Ishikawa (cell line): ENCODE results near the gene FAIM2.

Experiments
- EGR1 ChIP-seq: IDR thresholded peaks from 2 replicates; pipeline ENCODE4 v1.6.1; 2012
- EP300 ChIP-seq: IDR thresholded peaks from 2 replicates; pipeline ENCODE4 v1.6.1; 2012; ENCODE audit warnings: borderline replicate concordance
- FOXM1 ChIP-seq: IDR thresholded peaks from 2 replicates; pipeline ENCODE4 v1.6.1; 2012; ENCODE audit warnings: low read depth, borderline replicate concordance
- MAX ChIP-seq: IDR thresholded peaks from 2 replicates; pipeline ENCODE4 v1.6.1; 2012
- NFIC ChIP-seq: IDR thresholded peaks from 2 replicates; pipeline ENCODE4 v1.6.1; 2012
- TAF1 ChIP-seq: IDR thresholded peaks from 2 replicates; pipeline ENCODE4 v1.6.1; 2012; ENCODE audit warnings: low read depth, mild to moderate bottlenecking
- TCF12 ChIP-seq: IDR thresholded peaks from 2 replicates; pipeline ENCODE4 v1.6.1; 2012; ENCODE audit warnings: low read depth
- TEAD4 ChIP-seq: IDR thresholded peaks from 2 replicates; pipeline ENCODE4 v1.6.1; 2012
- YY1 ChIP-seq: IDR thresholded peaks from 2 replicates; pipeline ENCODE4 v1.6.1; 2012; ENCODE audit warnings: low read depth
- ZBTB7A ChIP-seq: IDR thresholded peaks from 2 replicates; pipeline ENCODE4 v1.6.1; 2012; ENCODE audit warnings: low read depth

The FAIM2 gene

DNA sequence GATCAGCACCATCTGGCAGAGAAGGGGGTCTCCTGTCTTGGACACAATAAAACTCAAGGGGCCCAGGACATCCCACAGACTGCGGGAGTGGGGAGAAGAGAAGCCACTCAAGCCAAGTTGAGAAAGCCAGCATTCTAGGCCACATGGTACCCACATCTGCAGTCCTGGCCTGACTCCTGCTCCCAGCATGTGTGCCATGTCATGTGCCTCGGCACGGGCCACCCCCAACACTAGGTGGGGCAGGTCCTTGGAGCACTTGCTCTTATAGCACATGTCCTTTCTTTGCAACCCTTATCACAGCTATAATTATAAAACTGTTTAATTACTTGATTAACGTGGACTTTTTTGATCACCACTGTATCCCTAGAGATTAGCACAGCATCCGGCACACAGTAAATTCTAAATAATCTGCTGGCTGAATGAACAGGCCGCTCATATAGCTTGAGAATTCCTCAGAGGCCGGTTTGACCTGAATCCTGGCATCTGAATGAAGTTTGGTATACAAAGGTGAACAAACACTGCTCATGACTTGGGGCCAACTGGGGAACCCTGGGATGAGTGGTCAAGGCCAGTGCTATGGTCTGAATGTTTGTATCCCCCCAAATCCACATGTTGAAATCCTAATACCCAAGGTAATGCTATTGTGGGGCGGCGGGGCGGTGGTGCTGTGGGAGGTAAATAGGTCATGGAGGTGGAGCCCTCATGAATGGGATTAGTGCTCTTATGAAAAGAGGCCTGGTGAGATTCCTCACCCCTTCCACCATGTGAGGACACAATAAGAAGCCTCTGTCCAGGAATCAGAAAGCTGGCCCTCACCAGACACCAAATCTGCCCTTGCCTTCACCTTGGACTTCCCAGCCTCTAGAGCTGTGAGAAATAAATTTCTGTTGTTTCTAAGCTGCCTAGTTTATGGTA is 82.1 kb downstream of the FAIM2 start:
- TF ChIP-seq EP300 = no peak
- no peak for TF ChIP-seq YY1
- no peak for TF ChIP-seq TAF1
- no peak for TF ChIP-seq ZBTB7A
- TF ChIP-seq FOXM1 = no peak
- no peak for TF ChIP-seq NFIC
- TF ChIP-seq TEAD4 = no peak

GRCh38 chr12:49819786-49820185 is 83.9 kb downstream of the FAIM2 start:
- TF ChIP-seq ZBTB7A (no peak), TAF1 (no peak)

DNA sequence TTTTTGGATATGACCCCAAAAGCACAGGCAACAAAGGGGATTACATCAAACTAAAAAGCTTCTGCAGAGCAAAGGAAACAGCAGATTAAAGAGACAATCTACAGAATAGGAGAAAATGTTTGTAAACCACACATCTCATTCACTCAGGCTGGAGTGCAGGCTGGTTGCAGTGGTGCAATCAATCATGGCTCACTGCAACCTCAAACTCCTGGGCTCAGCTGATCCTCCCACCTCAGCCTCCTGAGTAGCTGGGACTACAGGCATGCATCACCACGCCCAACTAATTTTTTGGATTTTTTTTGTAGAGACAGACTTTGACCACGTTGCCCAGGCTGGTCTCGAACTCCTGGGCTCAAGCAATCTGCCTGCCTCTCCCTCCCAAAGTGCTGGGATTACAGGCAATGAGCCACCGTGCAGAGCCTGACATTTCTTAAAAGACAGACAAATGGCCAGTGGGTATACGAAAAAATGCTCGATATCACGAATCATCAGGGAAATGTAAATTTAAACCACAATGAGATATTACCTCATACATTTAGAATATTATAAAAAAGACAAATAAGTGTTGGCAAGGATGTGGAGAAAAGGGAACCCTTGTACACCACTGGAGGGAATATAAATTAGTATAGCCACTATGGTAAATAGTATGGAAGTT is 85.3 kb downstream of the FAIM2 start:
- TF ChIP-seq EGR1 (no peak), MAX (no peak), YY1 (no peak), TCF12 (no peak)
